Kidney (tissue), 14 donors: ENCODE data around the gene XPO5. TPM values are rescaled to one million over a fixed set of nuclear protein-coding genes. Genes with fewer than 3 reads are reported as not detected.

Source experiments
- DNase-seq, 5 donors: peaks; one replicate each; pipeline ENCODE4 v3.0.0-alpha.2; 2013 to 2020
- FAIRE-seq: peaks from 2 replicates; lab custom pipeline; 2012; peaks lifted over from hg19 to GRCh38; lab: Jason Lieb, UNC
- H3K27ac ChIP-seq, 2 donors: one replicate each; pipeline ENCODE4 v1.7.0; 2013; ENCODE audit warnings: low read depth in 2 of 2, low read length in 2 of 2, inconsistent platforms in 1 of 2
- H3K27me3 ChIP-seq: one replicate; pipeline ENCODE4 v1.7.1; 2013; ENCODE audit warnings: low read length, inconsistent platforms; ENCODE audit not compliant: control insufficient read depth, insufficient read depth
- H3K36me3 ChIP-seq, 3 donors: one replicate each; pipeline versions ENCODE4 v1.7.0 to v1.7.1; 2013; ENCODE audit warnings: low read length in 3 of 3, control low read depth in 1 of 3, inconsistent platforms in 1 of 3; ENCODE audit not compliant: insufficient read depth in 3 of 3, control insufficient read depth in 2 of 3
- H3K4me1 ChIP-seq, 3 donors: one replicate each; pipeline versions ENCODE4 v1.7.0 to v1.7.1; 2013; ENCODE audit warnings: low read length in 3 of 3, inconsistent platforms in 1 of 3, low read depth in 1 of 3; ENCODE audit not compliant: control insufficient read depth in 2 of 3, insufficient read depth in 2 of 3
- H3K4me3 ChIP-seq, 3 donors: one replicate each; pipeline versions ENCODE4 v1.7.0 to v1.8.1; 2013; ENCODE audit warnings: low read length in 3 of 3, control low read depth in 1 of 3, inconsistent platforms in 1 of 3
- H3K9ac ChIP-seq, 3 donors: one replicate each; pipeline versions ENCODE4 v1.7.0 to v1.7.1; 2013; ENCODE audit warnings: low read length in 3 of 3, control low read depth in 1 of 3, inconsistent platforms in 1 of 3
- H3K9me3 ChIP-seq, 3 donors: one replicate each; pipeline versions ENCODE4 v1.7.0 to v1.7.1; 2013; ENCODE audit warnings: low read length in 3 of 3, control low read depth in 1 of 3, inconsistent platforms in 1 of 3; ENCODE audit not compliant: control insufficient read depth in 2 of 3, insufficient read depth in 1 of 3
- intact Hi-C: fragments of 100-400 bp; cut with DNase I; formaldehyde crosslinking; loops from one replicate; pipeline ENCODE4 v1.11.1; 2022
- polyA plus RNA-seq: library from polyadenylated mRNA; stranded (reverse); fragments of 350-450 nt; fragmentation: Illumina TruSeq; extraction: RNeasy Lipid Tissue Mini Kit (QIAGEN cat#74804); gene quantifications from one replicate; pipeline ENCODE4 v1.2.3, GENCODE V29; 2014; ENCODE audit warnings: low read depth, low replicate concordance; ENCODE audit not compliant: insufficient read depth
- total RNA-seq: library from RNA; stranded (reverse); fragmentation: NEBNext Ultra II Directional; extraction: Animal tissue kit (Norgen Biotek cat#: 25700); gene quantifications from one replicate; pipeline ENCODE4 v1.2.1, GENCODE V29; 2021
- TF ChIP-seq, protein P1 (sequence below): IDR thresholded peaks from 3 replicates; pipeline ENCODE4 v1.5.1; 2012; ENCODE audit warnings: mild to moderate bottlenecking, moderate library complexity, borderline replicate concordance; ENCODE audit not compliant: insufficient read depth; ENCODE audit errors: extremely low read depth
- donor health status: control.
- donor health status: control.
- donor health status: control.
- donor health status: control.
- donor health status: control.
- donor health status: DM: yes; HTN: yes; CAD: no.
- donor health status: Normal renal cell carcinoma (clear cell type).

Gene XPO5
- total and polyA plus RNA-seq, 2 donors from 2014 or later: 7.5 to 34.3 TPM

- no peaks in the 10 kb centered on the region for H3K9me3 ChIP-seq
- H3K9ac ChIP-seq: no peak overlapping the region
- peaks cover 0 to 24% (median 11%) of the 10 kb centered on the region in 3 donors for H3K36me3 ChIP-seq
- no peaks in the 10 kb centered on the region for H3K4me1 ChIP-seq
- FAIRE-seq (no peak), DNase-seq (no peak)
- no peak overlapping the region for H3K27ac ChIP-seq
- no peaks in the 10 kb centered on the region for H3K27me3 ChIP-seq
- TF ChIP-seq, protein P1, sequence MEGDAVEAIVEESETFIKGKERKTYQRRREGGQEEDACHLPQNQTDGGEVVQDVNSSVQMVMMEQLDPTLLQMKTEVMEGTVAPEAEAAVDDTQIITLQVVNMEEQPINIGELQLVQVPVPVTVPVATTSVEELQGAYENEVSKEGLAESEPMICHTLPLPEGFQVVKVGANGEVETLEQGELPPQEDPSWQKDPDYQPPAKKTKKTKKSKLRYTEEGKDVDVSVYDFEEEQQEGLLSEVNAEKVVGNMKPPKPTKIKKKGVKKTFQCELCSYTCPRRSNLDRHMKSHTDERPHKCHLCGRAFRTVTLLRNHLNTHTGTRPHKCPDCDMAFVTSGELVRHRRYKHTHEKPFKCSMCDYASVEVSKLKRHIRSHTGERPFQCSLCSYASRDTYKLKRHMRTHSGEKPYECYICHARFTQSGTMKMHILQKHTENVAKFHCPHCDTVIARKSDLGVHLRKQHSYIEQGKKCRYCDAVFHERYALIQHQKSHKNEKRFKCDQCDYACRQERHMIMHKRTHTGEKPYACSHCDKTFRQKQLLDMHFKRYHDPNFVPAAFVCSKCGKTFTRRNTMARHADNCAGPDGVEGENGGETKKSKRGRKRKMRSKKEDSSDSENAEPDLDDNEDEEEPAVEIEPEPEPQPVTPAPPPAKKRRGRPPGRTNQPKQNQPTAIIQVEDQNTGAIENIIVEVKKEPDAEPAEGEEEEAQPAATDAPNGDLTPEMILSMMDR: no peak
- intact Hi-C loops: no loop called here
- H3K4me3 ChIP-seq: no peak overlapping the region
Observed at GRCh38 chr6:43614396-43614730, 38.5 kb upstream of the XPO5 start.

- Histone ChIP-seq H3K4me1 (no peaks in the 10 kb centered on the region), H3K9me3 (no peaks in the 10 kb centered on the region), H3K27me3 (no peaks in the 10 kb centered on the region), H3K9ac (no peak overlapping the region), H3K4me3 (no peak overlapping the region), H3K27ac (no peak overlapping the region), H3K36me3 (peaks cover 0 to 24% (median 11%) of the 10 kb centered on the region in 3 donors)
- intact Hi-C loops: no loop called here
- FAIRE-seq (no peak), DNase-seq (no peak)
- TF ChIP-seq, protein P1: no peak
Observed at GRCh38 chr6:43613721-43614395, 38.0 kb upstream of the XPO5 start.

DNA sequence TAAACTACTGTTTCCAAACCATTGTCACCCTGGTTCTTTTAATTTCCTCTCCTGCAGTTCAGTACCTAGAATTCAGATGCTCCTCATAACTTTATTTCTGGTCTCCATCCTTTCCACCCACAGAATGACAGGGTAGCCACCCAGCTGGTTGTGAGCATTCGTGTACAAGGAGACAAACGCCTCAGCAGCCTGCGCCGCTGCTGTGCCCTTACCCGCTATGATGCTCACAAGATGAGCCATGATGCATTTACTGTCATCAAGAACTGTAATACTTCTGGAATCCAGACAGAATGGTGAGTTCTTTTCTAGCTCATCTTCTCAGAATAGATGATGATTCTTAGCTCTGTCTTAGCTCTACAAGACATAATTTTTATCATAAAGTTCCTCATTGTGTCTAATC, 34.6 kb upstream of the XPO5 start:
- peaks cover 0 to 24% (median 11%) of the 10 kb centered on the region in 3 donors for H3K36me3 ChIP-seq
- no peak for DNase-seq
- intact Hi-C loops: no loop called here

More for the DNA sequence above, 34.6 kb upstream of the XPO5 start:
- no peak overlapping the region for H3K27ac ChIP-seq
- H3K4me3 ChIP-seq: no peak overlapping the region
- H3K9me3 ChIP-seq: no peaks in the 10 kb centered on the region
- FAIRE-seq: no peak
- no peaks in the 10 kb centered on the region for H3K27me3 ChIP-seq
- TF ChIP-seq, protein P1: no peak
- no peaks in the 10 kb centered on the region for H3K4me1 ChIP-seq
- H3K9ac ChIP-seq: no peak overlapping the region
